GM06990 (cell line): Measurements from ENCODE around the gene SYNGAP1.

Source experiments
- DNase-seq: peaks from one replicate; pipeline ENCODE4 v3.0.0-alpha.2; 2011; ENCODE audit not compliant: insufficient read length; ENCODE audit errors: extremely low read depth
- H3K27me3 ChIP-seq: replicated peaks from 2 replicates; pipeline ENCODE4 v1.6.0; 2011; ENCODE audit warnings: low read length; ENCODE audit not compliant: control insufficient read depth, insufficient read depth
- H3K36me3 ChIP-seq: 2 replicates; pipeline ENCODE4 v1.5.1; 2011; ENCODE audit warnings: low read length; ENCODE audit not compliant: control insufficient read depth, insufficient read depth
- H3K4me3 ChIP-seq: replicated peaks from 2 replicates; pipeline ENCODE4 v1.5.1; 2011; ENCODE audit warnings: low read depth, mild to moderate bottlenecking, control low read depth, low read length
- TF ChIP-seq, protein P1 (sequence below): IDR thresholded peaks from 2 replicates; pipeline ENCODE4 v1.5.1; 2011; ENCODE audit warnings: low read length, control low read depth, mild to moderate bottlenecking, inconsistent platforms; ENCODE audit not compliant: insufficient read depth, poor library complexity, severe bottlenecking

Gene SYNGAP1

DNA sequence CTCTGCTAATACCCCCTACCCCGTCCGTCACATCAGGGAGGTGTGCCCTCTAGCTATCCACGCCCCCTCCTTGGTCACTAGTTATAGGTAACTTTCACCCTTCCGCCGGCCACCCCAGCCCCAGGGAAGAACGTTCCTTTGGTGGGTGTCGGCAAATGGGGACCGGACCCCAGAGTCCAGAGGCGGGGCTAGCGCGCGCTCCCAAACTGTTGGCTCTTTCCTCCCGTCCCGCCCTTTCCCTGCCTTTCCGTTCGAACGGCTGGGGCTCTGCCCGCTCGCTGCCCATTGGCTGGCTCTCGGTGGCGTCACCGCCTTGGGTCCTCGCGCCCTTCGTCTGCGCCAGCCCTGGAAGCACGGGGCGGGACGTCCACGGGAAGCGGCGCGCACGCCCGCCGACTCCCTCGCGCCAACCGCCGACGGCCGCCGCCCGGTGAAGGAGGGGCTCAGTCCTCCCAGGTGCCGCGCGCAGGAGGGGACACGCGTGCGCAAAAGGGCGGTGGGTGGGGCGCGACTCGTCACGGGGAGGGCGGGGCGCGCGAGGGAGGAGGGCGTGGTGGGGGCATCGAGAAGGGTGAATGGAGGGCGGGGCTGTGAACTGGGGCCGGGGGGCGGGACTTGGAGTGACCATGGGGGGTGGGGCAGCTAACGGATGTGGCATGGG, 9.7 kb upstream of the SYNGAP1 start:
- H3K36me3 ChIP-seq = peaks cover 27% of the 10 kb centered on the region
- H3K4me3 ChIP-seq = peak overlapping the region; percentile 73
- TF ChIP-seq, protein P1, sequence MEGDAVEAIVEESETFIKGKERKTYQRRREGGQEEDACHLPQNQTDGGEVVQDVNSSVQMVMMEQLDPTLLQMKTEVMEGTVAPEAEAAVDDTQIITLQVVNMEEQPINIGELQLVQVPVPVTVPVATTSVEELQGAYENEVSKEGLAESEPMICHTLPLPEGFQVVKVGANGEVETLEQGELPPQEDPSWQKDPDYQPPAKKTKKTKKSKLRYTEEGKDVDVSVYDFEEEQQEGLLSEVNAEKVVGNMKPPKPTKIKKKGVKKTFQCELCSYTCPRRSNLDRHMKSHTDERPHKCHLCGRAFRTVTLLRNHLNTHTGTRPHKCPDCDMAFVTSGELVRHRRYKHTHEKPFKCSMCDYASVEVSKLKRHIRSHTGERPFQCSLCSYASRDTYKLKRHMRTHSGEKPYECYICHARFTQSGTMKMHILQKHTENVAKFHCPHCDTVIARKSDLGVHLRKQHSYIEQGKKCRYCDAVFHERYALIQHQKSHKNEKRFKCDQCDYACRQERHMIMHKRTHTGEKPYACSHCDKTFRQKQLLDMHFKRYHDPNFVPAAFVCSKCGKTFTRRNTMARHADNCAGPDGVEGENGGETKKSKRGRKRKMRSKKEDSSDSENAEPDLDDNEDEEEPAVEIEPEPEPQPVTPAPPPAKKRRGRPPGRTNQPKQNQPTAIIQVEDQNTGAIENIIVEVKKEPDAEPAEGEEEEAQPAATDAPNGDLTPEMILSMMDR = no peak
- peak; percentile 99 for DNase-seq
- H3K27me3 ChIP-seq = no peaks in the 10 kb centered on the region

DNA sequence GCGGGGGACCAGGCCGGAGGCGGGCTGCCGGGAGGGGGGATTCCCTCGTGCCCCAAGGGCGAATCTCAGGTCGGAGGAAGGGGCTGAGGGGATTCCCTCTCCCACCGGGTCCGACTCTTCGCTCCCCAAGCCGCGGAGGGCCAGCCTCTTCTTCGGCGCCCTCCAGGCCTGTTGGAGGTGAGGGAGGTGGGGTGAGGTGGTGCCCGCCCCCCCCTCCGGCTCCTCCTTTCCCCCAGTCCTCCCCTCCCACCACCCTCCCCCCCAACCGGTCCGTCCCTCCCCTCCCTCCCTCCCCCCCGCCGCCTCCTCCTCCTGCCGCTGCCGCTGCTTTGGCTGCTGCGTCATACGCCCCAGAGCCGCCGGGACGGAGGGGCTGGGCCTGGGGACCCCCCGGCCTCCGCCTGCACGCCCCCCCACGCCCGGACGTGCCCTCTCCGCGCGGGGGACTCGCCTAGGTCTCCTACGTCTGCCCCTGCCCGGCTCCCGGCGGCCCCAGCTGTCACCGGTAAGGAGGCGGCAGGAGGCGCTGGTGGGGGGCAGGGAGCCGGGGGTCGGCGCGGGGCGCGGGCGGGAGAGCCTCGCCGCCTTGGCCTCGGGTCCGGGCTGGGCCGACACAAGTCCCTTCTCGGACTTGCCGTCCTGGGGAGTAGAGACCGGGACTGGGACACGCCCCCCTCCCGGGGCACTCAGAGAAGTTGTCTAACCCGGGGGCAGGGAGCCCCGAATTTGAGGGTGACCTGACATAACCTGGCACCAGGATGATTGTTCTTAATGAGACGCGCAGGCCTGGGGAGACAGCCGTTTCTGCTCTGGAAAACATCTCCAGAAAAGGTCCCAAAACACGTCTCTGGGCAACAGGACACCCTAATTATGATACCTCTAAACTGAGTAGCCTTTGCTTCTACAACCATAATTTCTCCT, 8.9 kb upstream of the SYNGAP1 start, which contains the start of gene PHF1:
TSS of gene PHF1 (plus strand) at position 304 of the 921 bp plus-strand sequence. CDS start 1,250 bp downstream, outside the sequence.
- DNase-seq = no peak
- TF ChIP-seq, protein P1 = no peak
- Histone ChIP-seq H3K27me3 (no peaks in the 10 kb centered on the region), H3K36me3 (peaks cover 21% of the 10 kb centered on the region), H3K4me3 (peak within 1 kb of the TSS; percentile 73)

DNA sequence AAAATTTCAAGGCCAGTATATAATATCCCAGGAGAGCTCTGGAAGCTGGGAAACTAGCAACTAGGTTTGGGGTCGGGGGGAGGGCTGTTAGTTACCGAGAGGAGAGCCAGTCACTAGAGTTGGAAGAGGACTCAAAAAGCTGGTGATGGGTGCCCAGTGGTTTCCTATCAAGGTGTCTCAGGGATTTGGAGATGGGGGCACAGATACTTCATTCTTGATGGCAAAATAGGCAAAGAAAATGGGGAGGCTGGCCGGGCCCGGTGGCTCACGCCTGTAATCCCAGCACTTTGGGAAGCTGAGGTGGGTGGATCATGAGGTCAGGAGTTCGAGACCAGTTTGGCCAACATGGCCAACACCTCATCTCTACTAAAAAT, 8.2 kb upstream of the SYNGAP1 start:
- peak overlapping the region; percentile 73 for H3K4me3 ChIP-seq
- no peak for DNase-seq
- no peaks in the 10 kb centered on the region for H3K27me3 ChIP-seq
- TF ChIP-seq, protein P1 = no peak
- H3K36me3 ChIP-seq = peaks cover 16% of the 10 kb centered on the region

DNA sequence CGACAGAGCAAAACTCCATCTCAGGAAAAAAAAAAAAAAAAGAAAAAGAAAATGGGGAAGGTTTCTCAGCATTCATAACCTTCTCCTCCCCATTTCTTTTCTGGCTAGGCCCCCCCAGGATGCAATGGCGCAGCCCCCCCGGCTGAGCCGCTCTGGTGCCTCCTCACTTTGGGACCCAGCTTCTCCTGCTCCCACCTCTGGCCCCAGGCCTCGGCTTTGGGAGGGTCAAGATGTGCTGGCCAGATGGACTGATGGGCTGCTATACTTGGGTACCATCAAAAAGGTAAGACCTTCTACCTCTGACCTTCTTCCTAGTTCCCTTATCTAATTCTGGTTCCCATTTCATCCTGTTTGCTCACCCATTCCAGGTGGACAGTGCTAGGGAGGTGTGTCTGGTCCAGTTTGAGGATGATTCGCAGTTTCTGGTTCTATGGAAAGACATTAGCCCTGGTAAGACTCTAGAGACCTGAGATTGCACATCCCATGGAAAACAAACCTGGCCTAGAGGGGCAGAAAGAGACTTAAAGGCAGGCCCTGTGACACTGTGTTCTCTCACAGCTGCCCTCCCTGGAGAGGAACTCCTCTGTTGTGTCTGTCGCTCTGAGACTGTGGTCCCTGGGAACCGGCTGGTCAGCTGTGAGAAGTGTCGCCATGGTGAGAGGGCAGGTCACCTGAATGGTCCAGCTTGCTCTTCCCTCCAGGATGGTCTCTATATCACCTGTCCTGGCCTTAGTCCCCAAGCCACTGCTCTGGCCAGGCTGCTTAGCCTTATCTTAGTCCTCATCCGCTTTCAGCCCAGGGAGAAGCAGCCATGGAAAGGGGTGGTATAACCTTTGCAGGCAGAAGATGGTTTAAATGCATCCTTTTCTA, 7.5 kb upstream of the SYNGAP1 start:
- TF ChIP-seq, protein P1 = no peak
- DNase-seq = no peak
- no peak overlapping the region for H3K4me3 ChIP-seq
- H3K27me3 ChIP-seq = no peaks in the 10 kb centered on the region
- H3K36me3 ChIP-seq = peaks cover 16% of the 10 kb centered on the region

DNA sequence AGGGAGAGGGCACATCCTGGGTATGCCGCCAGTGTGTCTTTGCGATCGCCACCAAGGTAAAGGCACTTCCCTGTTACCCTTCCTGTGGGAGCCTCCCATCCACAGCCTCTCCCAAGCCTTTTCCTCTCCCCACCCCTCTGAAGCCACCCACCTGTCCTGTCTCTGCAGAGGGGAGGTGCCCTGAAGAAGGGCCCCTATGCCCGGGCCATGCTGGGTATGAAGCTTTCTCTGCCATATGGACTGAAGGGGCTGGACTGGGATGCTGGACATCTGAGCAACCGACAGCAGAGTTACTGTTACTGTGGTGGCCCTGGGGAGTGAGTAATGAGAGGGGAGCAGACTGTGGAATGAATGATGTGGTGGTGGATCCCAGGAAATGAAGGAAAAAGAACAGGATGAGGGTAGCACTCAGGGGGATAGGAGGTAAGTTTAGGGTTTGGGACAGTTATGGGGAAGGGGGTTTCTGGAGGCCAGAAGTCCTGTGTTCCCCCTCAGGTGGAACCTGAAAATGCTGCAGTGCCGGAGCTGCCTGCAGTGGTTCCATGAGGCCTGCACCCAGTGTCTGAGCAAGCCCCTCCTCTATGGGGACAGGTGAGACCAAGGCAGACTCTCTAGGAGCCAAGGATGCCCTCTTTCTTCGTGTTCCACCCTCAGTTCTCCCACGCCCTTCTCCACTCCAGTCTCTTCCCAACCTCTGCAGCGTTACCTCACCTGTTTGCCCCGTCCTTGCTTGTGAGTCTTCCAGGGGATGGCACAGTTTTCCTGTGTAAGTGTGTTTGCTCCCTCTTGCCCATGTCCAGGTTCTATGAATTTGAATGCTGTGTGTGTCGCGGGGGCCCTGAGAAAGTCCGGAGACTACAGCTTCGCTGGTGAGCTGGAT, 6.4 kb upstream of the SYNGAP1 start:
- Histone ChIP-seq H3K4me3 (no peak overlapping the region), H3K27me3 (no peaks in the 10 kb centered on the region), H3K36me3 (peaks cover 14% of the 10 kb centered on the region)
- DNase-seq = no peak
- TF ChIP-seq, protein P1 = no peak
